SK-MEL-5 (cell line): Measurements from ENCODE around the gene NAV1. TPM values are rescaled to one million over a fixed set of nuclear protein-coding genes. Genes with fewer than 3 reads are reported as not detected.

ENCODE experiments used
- DNase-seq: peaks from one replicate; pipeline ENCODE4 v3.0.0-alpha.2; 2016; ENCODE audit warnings: low read depth, low spot score
- in situ Hi-C: cut with HindIII; loops from 2 replicates; pipeline ENCODE4 v1.10.0; 2016; ENCODE audit warnings: low sequenced_read_pairs, high pct_unique_total_duplicates, low pct_unique_long_range_greater_than_20kb
- total RNA-seq: library from RNA; depleted of rRNA; stranded (reverse); fragments of >200 nt; shearing (Covaris generic); gene quantifications from 2 replicates; pipeline ENCODE4 v1.2.3, GENCODE V29; 2014

NAV1 gene
- total RNA-seq, 1 experiment from 2014 or later = 15.3 TPM

DNA sequence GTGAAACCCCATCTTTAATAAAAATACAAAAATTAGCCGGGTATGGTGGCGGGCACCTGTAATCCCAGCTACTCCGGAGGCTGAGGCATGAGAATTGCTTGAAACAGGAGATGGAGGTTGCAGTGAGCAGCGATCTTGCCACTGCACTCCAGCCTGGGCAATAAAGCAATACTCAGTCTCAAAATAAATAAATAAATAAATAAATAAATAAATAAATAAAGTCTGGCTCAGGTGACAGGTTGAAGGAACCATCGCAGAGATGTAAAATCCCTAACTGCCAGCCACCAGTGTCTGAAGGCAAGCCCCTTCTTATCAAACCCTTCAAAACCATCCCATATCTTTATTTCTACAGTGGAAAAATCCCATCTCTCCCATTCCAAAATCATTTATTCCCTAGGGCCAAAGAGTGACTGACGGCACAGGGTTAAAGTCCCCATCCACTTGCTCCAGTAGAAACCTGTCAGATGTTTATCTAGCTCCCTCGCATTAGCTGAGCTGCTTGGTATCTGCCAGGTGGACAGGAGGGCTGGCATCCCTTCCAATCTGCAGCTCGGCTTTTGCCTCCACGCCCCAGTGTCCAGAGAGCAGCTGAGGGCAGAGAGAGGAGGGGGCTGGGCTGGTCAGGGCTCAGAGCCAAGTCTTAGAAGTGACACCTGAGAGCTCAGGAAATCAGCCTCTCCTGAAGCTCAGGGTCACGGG lies 37.0 kb upstream of the NAV1 start:
- in situ Hi-C loops = no loop called here
- DNase-seq = no peak

DNA sequence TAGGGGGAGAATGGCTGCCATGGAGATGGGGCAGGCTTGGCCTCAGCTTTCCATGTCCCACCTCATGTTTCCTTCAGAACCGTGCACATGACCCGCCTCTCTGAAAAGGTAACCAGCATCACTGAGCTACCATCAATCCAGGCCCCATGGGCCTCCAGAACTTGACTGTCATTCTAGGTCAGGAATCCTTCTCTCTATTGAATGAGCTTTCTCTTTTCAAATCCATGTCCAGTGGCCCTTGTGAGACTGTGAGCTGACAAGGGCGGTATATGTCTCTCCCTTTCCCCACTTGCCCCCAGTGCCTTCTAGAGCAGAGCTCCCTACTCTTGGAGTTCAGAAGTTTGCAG lies 36.4 kb upstream of the NAV1 start:
- DNase-seq = no peak
- in situ Hi-C loops = no loop called here

DNA sequence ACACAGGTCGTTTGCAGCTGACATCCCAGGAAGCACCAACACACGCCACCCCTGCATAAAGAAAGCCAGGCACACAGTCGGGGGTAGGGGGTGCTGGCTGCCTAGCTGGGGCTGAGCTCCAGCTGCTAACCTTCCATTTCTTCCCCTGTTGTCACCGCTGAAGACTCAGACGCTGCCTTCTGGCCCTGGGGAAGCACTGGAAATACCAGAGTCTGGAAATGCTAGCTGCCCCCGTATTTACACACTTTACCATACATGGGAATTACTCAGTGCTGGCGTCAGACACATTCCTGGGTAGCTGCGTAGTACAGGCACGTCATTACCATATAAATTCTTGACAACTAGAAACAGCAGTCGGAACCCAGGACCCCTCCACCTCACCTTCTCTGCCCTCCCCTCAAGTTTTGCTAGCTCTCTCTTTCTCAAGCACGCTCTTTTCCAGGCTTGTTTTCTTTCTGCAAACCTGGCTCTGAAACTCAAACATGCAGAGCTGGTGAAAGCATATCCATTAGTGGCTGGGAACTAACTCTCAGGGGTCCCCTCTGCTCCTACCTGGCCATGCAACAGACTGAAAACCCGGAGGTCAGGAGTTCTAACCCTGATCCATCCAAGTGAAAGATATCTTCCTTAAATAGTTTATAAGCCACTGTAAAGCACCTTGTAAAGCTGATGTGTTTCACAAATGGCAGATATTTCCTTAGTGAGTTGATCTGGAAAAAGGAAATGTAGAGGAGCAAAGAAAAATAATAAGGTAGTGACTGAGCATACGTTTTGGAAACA lies 35.3 kb upstream of the NAV1 start:
- DNase-seq = no peak
- in situ Hi-C loops = no loop called here

DNA sequence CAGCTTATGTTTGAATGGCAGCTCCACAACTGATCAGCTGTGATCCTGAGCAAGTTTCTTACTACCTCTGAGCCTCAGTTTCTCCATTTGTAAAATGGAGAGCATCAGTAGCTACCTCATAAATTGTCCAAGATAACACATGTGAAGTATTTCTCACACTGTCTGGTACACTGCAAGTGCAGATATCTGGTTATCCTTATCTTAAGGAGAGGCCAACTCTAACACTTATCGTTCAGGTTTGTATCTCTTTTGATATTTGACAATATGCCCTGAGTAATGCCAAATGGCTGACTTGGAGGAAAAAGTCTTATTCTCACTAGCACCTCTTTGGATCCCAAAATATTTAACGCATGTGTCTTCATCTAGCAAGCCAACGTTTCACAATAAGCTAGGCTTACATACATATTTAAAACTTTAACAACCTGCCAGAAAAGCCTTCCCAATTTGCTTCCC lies 34.7 kb upstream of the NAV1 start:
- in situ Hi-C loops = no loop called here
- no peak for DNase-seq

DNA sequence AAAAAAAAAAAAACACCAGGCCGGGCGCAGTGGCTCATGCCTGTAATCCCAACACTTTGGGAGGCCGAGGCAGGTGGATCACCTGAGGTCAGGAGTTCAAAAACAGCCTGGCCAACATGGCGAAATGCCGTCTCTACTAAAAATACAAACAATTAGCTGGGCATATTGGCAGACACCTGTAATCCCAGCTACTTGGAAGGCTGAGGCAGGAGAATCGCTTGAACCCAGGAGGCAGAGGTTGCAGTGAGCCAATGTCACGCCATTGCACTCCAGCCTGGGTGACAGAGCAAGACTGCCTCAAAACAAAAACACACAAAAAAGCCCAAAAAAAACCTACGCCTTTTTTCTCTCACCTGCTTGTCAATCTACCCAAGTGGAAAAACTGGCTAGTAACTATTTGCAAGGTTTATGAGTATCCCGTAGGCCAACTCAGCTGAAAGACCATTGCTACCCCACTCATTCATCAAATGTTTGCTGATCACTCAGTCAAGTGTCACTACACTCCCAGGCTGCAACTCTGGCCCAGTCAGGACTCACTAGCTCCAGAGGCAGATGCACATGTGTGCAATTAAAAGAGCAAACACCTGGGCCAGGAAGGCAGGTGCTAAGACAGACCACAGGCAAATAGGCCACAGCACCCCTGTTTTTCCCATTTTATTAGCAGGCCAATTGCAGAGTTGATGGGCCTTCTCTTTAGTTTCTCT lies 34.0 kb upstream of the NAV1 start:
- in situ Hi-C loops = no loop called here

DNA sequence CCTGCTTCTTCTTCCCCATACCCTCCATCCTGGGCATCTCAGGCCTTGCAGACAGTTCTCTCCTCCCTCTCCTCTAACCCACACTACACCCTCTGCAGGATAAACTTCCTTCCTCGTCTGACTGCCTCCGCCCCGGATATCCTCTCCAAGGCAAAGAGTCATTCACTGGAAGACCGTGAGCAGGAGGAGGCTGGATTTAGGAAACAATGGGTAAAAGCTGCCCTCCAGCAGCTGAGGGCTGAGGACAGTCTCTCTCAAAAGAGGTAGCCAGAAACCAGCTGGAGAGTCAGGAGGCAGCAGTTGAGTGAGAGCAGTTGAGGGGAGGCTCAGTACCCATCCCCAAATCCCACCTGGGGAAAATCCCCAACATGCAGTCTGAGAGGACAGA lies 33.4 kb upstream of the NAV1 start:
- in situ Hi-C loops = no loop called here
- DNase-seq = peak; percentile 58

More for the DNA sequence above, 34.0 kb upstream of the NAV1 start:
- no peak for DNase-seq

DNA sequence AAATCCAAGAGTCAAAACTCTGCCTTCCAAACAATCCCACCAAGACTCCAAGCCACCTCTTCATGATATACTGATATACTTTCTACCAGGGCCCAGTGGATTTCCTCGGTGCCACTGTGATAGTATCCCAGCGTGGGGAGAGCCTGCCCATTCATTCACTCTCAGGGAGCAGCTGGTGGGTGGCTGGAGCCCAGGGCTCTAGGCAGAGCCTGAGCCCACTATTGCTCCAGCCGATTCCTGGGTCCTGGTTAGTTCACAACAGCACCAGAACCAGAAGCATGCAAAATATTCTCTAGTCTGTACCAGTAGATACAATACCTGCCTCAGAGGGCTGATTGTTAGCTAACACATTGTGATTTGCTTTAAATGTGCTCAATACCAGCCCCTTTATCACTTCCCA lies 32.8 kb upstream of the NAV1 start:
- DNase-seq = no peak
- in situ Hi-C loops = no loop called here

DNA sequence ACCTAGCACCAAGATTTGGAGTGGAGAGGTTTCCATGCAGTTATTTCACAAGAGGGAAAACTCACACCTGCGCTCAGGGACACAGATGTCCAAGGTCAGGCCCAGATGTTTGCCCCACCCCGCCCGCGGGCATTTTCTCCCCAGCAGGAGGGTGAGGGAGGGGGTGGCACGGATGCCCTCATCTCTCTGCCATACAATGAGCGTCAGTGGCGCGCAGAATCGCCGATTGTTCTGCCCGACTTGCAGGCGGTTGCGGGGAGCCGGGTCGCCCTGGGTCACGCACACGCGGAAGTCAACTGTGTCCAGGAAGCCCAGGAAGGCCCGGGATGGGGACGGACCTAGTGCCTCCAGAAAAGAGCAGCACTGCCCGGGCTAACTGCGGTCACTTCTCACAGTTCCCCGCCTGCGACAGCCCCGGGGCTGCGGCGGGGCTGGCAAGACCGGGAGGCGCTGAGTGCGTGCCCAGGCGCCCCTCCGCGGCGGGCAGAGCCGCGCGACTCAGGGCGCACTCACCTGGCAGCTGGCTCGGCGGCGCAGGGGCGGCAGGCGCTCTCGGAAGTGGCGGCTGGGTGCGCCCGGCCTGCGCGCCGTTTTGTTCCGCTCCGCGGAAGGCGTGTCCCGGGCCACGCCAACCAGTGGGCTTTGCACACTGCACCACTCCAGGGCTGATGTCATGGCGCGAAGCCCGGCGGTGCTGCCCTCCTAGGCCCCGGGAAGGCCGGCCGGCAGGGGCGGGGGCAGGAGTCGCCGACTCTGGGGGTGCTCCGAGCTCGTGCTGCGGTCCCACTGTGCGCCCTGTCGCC lies 32.2 kb upstream of the NAV1 start, which contains the start of gene CSRP1:
CSRP1 (minus strand) TSS at position 567 of the 803 bp plus-strand sequence. CDS start 10,820 bp downstream, outside the sequence.
- in situ Hi-C loops = no loop called here
- DNase-seq = peak; percentile 53

DNA sequence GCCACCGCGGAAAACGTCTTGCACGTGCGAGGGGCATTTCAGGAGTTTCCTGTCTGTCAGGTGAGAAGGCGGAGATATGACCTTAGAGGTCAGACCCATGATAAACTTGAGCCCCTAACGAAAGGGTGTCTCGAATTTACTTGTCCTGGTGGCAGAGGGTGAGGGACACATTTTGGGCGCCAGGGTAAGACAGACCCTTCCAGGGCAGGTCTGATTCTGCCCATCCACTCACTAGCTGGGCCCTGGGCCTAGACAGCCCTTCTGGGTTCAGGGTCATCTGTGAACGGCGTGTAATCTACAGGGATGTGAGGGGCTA lies 31.6 kb upstream of the NAV1 start:
- in situ Hi-C loops = no loop called here
- DNase-seq = no peak

DNA sequence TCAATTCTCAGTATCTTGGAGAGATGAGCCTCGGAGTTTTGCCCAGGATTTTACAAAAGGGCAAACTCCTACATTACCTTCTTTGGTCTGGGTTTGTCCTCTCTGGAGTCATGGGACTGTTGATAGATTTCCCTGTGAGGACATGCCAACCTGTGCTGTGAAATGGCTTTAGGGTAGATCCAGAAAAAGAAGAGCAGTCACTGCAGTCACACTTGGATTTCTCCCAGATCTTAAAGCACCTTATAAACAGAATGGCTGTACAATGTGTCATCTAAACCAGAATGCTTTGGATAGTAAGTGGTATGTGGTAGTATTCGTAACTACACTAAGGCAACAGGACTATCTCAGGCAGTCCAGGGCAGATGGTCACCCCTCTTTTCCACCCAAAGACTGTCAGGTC lies 30.1 kb upstream of the NAV1 start:
- in situ Hi-C loops = no loop called here
- no peak for DNase-seq

DNA sequence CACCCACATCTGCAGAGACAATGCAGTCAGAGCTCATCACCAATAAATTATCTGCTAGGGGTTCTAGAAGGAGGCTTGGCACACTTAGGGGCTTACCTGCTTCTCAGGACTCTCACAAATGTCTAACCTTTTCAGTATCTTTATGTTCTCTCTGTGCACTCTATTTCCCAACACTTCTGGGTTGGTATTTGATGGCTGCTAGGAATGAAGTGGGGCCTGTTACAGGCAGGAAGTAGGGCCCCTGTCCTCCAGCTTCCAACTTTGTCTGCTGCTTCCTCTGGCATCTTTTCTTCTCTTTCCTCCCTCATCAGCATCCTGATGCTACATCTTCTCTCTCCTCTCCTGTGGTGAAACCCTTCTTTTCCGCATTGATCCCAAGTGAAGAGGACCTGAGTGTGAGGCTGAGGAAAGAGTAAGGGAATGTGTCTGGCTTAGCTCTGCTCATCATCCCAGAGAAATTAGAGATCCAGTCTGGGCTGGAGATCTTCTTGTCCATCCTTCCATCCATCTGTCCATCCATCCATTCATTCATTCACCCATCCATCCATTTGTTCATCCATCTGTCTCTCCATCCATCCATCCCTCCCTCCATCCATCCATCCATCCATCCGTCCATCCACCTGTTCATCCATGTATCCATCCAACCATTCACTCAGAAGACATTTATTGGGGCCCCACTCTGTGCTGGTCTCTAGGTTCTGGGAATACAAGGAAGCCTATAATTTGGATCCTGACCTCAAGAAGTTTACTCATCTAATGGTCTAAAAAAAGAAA lies 29.1 kb upstream of the NAV1 start:
- in situ Hi-C loops = no loop called here
- no peak for DNase-seq

DNA sequence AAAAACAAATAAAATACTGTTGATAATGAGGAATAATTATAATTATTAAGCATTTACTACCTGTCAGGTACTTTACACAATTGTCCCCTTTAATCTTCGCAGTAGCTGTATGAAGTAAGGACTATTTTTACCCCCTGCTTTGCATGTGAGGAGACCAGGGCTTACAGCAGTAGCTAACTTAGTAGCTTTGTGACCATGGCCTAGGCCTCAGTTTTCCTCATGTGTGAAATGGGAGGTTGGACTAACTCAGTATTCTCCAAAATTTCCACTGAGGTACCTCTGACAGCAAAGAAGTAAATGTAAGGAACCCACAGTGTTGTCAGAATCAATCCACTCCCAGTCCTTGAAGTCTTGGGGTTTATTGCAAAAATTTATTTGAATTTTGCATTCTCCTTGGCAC lies 28.2 kb upstream of the NAV1 start:
- in situ Hi-C loops = no loop called here
- no peak for DNase-seq

DNA sequence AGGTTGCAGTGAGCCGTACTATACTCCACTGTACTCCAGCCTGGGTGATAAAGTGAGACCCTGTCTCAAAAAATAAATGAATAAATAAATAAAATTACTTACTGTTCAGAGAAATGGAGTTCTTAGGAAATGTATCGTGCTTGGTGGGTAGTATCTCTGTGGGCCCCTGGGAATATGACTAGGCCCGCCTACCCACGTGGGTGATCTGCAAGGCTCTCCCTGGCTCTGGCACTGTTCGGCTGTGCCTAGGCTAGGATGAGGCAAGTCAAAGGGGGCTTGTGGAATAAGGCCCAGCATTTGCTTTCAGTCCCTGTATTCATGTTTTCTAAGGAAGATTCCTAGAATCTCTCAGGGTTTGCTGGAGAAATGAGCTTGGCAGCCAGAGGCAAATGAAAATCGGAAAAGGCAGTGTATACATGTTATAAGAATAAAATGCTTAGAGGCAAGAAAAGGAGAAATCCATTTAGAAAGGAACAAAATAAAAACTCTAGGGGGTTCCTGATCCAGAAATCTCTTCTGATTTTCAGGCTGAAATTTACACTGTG lies 27.5 kb upstream of the NAV1 start:
- in situ Hi-C loops = no loop called here
- DNase-seq = no peak

DNA sequence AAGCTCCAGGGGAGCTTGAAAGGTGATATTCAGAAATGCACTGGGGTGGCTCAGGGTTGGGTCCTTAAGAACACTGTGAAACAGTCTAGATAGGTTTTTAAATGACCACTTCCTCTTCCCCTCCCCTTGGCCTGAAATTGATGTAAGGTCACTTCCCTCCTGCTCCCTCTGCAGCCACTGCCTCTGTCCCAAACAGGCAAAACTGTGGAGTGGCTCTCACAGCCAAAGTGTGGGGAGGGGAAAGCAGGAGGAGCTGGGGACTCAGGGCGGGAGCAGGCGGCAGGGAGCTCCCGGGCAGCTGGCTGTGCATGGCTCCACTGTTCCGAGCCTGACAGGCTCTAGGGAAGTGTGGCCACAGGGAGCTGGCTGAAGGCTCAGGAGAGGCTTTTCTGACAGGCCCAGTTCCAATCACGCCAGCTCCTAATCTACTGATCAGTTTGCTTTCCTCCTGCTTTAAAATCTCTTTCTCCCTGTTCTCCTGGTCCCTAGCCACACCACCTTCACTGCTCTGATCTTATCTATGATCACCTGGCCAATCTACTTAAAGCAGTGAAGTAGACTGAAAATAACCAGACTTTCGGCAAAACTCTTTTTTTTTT lies 26.9 kb upstream of the NAV1 start:
- in situ Hi-C loops = no loop called here
- no peak for DNase-seq

DNA sequence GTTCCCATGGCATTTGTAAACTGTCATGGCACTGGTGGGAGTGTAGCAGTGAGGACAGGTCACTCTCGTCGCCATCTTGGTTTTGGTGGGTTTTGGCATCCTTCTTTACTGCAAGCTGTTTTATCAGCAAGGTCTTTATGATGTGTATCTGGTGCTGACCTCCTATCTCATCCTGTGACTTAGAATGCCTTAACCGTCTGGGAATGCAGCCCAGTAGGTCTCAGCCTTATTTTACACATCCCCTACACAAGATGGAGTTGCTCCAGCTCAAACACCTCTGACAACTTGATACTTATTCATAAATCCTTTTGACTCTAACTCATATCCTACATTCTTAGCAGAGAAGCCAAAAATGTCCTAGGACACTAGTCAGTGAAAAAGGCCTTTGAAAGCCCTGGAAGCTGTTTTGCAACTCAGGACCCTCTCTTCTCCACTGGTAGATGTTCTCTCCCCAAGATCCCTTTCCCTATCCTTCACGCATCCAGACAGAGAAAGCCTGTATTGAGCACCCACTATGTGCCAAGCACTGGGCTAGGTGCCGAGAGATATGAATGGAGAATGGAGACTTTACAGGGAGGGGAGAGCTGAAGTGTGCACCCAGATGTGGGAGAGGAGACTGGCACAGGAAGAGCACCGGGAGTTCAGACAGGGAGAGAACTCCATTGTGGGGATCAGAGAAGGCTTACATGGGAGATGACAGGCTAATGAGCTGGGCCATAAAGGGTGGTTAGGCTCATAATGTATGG lies 25.3 kb upstream of the NAV1 start:
- DNase-seq = no peak
- in situ Hi-C loops = no loop called here

DNA sequence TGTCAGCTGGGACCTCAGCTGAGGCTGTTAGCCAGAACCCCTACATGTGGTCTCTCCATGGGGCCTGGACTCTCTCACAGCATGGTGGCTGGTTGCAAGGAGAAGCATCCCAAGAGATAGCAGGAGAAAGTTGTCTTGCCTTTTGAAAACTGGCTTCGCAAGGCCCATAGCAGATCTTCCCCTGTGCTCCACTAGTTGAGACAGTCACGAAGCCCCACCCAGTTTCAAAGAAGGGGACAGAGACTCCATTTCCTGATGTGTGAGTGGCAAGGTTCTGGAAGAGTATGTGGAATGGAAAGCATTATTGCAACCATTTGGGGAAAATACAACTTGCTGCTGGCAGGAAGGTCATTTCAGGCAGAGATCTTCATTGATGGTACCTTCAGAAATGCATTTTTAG lies 24.5 kb upstream of the NAV1 start:
- no peak for DNase-seq
- in situ Hi-C loops = no loop called here
